Measurements from ENCODE around the gene PRR33. TPM values are rescaled to one million over a fixed set of nuclear protein-coding genes. Genes with fewer than 3 reads are reported as not detected.
A peak's percentile ranks its signal among the peaks of the same experiment; 100 is the strongest.

The PRR33 gene
- total and polyA plus RNA-seq, 9 of the 15 experiments (the other 6 are each of a cell fraction or from before 2014, with no cell fraction given) = not detected

- TF ChIP-seq, protein P1, sequence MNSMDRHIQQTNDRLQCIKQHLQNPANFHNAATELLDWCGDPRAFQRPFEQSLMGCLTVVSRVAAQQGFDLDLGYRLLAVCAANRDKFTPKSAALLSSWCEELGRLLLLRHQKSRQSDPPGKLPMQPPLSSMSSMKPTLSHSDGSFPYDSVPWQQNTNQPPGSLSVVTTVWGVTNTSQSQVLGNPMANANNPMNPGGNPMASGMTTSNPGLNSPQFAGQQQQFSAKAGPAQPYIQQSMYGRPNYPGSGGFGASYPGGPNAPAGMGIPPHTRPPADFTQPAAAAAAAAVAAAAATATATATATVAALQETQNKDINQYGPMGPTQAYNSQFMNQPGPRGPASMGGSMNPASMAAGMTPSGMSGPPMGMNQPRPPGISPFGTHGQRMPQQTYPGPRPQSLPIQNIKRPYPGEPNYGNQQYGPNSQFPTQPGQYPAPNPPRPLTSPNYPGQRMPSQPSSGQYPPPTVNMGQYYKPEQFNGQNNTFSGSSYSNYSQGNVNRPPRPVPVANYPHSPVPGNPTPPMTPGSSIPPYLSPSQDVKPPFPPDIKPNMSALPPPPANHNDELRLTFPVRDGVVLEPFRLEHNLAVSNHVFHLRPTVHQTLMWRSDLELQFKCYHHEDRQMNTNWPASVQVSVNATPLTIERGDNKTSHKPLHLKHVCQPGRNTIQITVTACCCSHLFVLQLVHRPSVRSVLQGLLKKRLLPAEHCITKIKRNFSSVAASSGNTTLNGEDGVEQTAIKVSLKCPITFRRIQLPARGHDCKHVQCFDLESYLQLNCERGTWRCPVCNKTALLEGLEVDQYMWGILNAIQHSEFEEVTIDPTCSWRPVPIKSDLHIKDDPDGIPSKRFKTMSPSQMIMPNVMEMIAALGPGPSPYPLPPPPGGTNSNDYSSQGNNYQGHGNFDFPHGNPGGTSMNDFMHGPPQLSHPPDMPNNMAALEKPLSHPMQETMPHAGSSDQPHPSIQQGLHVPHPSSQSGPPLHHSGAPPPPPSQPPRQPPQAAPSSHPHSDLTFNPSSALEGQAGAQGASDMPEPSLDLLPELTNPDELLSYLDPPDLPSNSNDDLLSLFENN (IDR thresholded peaks at IDR 0.05; ENCODE audit: low read depth in 2 of 2, low read length in 2 of 2) = no peak
- TF ChIP-seq SMARCB1 (IDR thresholded peaks at IDR 0.05; ENCODE audit: insufficient read length, low read depth) (no peak), KDM1A (IDR thresholded peaks at IDR 0.05) (no peak), ZNF384 (IDR thresholded peaks at IDR 0.05; ENCODE audit: low read depth, low read length) (no peak), POLR2AphosphoS5 (IDR thresholded peaks at IDR 0.05; ENCODE audit: control insufficient read depth, insufficient read depth, low read depth, low read length) (no peak), SPI1 (IDR thresholded peaks at IDR 0.05; ENCODE audit: borderline replicate concordance, low read depth, low read length) (peak; percentile 93), RBM34 (IDR thresholded peaks at IDR 0.05; ENCODE audit: borderline replicate concordance, insufficient read depth, low read length) (no peak), BRD4 (IDR thresholded peaks at IDR 0.05) (no peak), FOS (IDR thresholded peaks at IDR 0.05; ENCODE audit: extremely low read depth, insufficient read length) (no peak)
- TF ChIP-seq, protein P2, sequence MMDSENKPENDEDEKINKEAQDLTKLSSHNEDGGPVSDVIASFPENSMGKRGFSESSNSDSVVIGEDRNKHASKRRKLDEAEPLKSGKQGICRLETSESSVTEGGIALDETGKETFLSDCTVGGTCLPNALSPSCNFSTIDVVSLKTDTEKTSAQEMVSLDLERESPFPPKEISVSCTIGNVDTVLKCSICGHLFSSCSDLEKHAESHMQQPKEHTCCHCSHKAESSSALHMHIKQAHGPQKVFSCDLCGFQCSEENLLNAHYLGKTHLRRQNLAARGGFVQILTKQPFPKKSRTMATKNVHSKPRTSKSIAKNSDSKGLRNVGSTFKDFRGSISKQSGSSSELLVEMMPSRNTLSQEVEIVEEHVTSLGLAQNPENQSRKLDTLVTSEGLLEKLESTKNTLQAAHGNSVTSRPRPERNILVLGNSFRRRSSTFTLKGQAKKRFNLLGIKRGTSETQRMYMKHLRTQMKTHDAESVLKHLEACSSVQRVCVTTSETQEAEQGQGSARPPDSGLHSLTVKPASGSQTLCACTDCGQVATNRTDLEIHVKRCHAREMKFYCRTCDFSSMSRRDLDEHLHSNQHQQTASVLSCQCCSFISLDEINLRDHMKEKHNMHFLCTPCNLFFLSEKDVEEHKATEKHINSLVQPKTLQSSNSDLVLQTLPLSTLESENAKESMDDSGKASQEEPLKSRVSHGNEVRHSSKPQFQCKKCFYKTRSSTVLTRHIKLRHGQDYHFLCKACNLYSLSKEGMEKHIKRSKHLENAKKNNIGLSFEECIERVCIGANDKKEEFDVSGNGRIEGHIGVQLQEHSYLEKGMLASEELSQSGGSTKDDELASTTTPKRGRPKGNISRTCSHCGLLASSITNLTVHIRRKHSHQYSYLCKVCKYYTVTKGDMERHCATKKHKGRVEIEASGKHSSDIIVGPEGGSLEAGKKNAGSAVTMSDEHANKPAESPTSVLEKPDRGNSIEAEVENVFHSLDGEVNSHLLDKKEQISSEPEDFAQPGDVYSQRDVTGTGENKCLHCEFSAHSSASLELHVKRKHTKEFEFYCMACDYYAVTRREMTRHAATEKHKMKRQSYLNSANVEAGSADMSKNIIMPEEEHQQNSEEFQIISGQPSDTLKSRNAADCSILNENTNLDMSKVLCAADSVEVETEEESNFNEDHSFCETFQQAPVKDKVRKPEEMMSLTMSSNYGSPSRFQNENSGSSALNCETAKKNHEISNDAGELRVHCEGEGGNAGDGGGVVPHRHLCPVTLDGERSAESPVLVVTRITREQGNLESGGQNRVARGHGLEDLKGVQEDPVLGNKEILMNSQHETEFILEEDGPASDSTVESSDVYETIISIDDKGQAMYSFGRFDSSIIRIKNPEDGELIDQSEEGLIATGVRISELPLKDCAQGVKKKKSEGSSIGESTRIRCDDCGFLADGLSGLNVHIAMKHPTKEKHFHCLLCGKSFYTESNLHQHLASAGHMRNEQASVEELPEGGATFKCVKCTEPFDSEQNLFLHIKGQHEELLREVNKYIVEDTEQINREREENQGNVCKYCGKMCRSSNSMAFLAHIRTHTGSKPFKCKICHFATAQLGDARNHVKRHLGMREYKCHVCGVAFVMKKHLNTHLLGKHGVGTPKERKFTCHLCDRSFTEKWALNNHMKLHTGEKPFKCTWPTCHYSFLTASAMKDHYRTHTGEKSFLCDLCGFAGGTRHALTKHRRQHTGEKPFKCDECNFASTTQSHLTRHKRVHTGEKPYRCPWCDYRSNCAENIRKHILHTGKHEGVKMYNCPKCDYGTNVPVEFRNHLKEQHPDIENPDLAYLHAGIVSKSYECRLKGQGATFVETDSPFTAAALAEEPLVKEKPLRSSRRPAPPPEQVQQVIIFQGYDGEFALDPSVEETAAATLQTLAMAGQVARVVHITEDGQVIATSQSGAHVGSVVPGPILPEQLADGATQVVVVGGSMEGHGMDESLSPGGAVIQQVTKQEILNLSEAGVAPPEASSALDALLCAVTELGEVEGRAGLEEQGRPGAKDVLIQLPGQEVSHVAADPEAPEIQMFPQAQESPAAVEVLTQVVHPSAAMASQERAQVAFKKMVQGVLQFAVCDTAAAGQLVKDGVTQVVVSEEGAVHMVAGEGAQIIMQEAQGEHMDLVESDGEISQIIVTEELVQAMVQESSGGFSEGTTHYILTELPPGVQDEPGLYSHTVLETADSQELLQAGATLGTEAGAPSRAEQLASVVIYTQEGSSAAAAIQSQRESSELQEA (IDR thresholded peaks at IDR 0.05; ENCODE audit: low read depth) = no peak
Observed at GRCh38 chr11:1858154-1858553, 33.5 kb downstream of the PRR33 start (continued).

All from K562 (cell line).